Activated CD8-positive, alpha-beta memory T cell treated with anti-CD3 and anti-CD28 coated beads for 24 hours (primary cell): ENCODE measurements around the gene RNF103.
"Not testable (repeated sequence)": the region's sequence is repeated elsewhere in the genome, so short reads cannot be mapped to it uniquely, and the experiment has no call there.

Source experiments
- DNase-seq: peaks from one replicate; pipeline ENCODE4 v3.0.0-alpha.2; 2020

Gene RNF103, protein sequence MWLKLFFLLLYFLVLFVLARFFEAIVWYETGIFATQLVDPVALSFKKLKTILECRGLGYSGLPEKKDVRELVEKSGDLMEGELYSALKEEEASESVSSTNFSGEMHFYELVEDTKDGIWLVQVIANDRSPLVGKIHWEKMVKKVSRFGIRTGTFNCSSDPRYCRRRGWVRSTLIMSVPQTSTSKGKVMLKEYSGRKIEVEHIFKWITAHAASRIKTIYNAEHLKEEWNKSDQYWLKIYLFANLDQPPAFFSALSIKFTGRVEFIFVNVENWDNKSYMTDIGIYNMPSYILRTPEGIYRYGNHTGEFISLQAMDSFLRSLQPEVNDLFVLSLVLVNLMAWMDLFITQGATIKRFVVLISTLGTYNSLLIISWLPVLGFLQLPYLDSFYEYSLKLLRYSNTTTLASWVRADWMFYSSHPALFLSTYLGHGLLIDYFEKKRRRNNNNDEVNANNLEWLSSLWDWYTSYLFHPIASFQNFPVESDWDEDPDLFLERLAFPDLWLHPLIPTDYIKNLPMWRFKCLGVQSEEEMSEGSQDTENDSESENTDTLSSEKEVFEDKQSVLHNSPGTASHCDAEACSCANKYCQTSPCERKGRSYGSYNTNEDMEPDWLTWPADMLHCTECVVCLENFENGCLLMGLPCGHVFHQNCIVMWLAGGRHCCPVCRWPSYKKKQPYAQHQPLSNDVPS

DNA sequence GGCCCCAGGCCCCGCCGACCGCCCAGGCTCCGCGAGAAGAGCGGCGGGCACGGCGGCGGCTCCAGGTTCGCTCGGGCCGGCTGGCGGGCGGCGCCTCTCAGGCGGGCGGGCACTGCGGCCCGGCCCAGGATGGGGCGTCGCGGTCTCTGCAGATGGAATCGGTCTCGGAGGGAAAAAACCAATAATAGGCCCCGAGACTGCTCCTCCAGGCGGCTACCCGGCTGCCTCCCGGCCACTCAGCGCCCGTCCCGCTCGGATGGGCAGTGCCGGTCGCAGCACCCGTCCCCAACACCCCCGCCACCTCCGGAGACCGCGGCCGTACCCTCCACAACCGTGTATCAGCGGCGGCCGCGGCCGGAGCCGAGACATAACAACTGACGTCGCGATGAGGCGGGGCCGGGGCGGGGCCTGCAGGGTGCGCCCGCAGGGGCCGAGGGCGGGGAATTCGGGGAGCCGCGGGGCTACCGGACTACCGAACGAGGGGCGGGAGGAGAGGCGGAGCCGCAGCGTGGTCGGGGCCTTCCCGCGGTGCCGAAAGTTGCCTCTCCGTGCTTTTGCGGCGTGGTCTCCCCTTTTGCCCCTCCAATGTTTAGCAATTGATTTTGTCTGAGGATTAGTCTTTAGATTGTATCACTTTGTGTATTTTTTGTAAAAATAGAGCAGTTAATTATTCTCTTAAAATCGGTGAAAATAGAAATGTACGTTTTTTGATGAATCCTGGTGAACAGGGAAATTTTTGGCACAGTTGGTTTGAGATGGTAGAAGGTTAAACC, at the start of gene RNF103:
Gene RNF103, minus strand, starts transcription at position 372 of the 773 bp plus-strand sequence. CDS start 979 bp downstream, outside the sequence.
- peak; percentile 98 for DNase-seq

DNA sequence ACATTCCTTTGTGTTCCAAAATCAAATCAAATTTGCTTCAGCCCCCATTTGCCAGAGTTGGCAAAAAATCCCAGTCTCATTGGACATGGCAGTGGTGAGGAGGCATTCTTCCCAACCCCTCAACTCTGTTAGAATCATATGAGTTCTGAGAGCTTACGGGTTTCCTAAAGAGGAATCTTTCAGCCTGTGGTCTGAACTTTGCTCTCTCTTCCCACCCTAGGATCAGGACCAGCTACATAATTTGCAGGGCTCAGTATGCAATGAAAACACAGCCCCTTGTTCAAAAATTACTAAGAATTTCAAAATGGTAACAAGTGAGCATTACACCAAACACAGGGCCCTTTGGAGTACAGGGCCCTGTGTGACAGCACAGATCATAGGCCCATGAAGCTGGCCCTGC, 49.3 kb upstream of the RNF103 start:
- DNase-seq: no peak

DNA sequence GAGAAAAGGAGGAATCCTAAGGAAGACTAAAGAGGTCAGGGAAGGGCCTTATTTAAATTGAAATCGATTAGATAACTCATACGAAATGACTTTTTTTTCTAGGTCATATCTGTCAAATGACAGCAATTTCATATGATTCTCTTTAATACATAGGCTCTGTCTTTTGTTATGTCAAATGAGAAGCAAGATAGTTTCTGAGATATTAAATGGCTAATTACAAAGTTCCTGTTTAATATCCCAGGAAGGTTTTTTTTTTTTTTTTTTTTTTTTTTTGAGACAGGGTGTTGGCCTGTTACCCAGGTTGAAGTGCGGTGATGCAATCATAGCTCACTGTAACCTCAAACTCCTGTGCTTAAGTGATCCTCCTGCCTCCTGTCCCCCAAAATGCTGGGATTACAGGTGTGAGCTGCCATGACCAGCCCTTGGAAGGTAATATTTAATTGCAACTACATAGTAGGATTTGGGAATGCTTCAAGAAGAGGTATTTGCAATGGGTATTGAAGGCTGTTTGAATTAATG, 48.4 kb upstream of the RNF103 start:
- DNase-seq: no peak

DNA sequence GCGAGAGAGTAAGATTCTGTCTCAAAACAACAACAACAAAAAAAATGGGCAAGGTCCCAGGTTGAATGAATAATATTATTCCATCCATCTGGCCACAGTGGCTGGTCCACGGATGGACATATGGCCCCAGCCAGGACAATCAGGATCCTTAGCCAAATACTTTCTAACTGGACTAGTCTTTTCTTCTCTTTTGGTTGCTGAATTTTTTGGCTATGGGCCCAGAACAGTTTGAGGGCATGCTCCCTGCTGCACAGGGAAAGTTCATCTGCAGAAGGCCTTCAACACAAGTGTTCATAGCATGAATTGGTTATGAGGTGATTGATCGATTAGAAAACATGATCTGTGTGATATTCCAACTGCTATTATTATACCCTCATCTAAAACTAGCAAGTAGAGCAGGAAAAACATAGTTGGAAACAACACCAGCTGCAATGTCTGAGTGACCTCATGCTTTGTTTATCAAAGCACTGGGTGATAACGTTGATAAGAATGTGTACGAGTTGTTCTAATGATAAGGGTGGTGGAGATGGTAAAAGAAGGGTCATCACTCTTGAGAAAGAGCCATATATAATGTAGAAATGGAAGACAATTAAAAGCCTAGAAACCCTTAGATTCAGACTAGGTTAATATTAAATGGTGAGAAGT, 47.8 kb upstream of the RNF103 start:
- DNase-seq: no peak

DNA sequence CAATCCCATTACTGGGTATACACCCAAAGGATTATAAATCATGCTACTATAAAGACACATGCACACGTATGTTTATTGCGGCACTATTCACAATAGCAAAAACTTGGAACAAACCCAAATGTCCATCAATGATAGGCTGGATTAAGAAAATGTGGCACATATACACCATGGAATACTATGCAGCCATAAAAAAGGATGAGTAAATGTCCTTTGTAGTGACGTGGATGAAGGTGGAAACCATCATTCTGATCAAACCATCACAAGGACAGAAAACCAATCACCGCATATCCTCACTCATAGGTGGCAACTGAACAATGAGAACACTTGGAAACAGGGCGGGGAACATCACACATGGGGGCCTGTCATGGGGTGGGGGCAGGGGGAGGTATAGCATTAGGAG, 45.7 kb upstream of the RNF103 start:
- not testable (repeated sequence) for DNase-seq

DNA sequence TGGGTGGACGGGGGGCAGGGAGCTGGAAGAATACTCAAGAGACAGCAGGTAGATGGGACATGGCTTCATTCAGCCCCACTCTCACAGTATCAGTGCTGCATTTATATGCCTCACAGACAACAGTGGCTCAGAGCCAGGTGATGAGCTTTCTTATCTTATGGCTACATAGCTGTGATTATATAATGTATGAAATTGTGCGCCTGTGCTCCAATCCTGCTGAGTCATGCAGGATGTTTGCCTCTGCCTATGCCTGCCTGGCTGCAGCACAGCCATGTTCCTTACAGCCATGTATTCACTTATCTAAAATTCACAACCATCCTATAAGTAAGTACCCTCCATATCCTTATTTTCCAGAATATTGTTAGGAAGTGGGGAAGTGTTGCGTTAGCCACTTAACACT, 37.7 kb upstream of the RNF103 start:
- no peak for DNase-seq

DNA sequence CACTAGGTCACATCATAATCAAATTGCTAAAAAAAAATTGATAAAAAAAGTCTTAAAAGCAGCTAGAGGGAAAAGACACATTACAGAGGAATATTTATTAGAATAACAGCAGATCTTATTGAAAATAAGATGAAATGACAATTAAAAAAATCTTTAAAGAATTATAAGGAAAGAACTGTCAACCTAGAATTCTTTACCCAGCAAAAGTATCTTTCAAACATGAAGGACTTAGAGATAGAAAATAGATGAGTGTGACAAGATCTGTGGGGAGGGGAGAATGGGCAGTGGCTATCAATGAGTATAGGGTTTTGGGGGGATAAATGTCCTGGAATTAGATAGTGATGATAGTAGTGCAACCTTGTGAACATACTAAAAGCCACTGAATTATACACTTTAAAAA, 26.5 kb upstream of the RNF103 start:
- DNase-seq: no peak

DNA sequence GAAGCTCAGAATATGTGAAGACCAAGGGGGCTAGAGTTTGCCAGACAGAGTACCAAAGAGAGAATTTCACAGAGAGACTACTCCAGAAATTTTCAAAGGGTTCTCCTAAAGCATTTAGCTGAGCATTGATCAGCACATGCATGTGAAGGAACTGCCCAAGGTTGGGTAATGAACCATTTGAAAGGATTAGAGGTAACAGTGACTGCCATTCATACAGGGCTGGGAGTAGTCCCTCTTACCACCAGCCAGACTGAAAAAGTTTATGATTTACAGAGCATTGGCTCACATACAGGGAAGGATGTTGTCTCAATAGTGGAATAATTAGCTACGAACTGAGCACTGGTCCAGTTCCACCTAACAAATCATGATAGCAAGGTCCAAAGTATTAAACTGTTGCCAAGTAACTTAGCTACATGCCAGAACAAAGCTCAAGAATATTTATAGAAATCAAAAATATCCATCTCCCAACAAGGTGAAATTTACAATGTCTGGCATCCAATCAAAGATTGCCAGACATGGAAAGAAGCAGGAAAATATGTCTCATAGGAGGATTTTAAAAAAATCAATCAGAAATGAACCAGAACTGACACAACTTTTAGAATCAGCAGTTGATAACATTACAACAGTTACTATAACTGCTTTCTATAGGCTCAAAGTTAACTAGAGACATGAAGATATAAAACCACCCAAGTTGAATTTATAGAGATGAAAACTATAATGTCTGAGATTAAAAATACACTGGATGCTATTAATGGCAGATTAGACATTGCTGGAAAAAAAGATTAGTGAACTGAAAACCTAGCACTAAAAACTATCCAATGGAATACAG, 25.7 kb upstream of the RNF103 start:
- DNase-seq: no peak

DNA sequence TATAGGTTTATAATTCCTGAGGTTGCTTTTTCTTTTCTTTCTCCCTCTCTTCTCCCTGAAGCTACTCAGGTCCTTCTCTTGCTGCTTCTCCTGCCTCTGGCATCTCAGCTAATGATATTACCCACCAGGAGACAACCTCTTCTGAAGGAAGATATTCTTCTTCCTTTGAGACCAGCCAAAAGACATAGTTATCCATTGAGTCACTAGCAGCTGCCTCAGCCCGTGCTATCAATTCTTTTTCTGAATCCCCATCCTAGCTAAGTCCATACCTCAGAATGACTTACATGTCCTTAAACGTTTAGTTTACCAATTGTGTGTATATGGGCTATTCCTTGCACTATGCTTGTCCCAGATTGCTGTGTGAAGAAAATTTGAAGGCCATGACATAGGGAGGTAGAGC, 25.0 kb upstream of the RNF103 start:
- no peak for DNase-seq

DNA sequence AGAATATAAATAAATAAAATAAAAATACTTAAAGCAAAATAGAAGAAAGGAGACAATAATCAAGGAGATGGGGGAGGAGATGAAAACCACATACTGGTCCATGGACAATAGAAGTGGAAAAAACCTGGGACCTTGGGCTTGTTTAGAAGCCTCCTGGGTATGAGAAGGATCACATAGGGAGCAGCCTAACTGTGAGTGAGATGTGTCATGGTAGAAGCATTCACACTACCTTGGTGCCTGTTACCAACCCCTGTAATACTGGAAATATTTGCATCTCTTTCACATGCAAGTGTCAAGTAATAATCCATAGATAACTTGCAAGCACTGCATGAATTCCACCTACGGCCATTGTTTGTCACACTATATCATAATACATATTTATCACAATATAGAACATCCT, 23.2 kb upstream of the RNF103 start:
- DNase-seq: no peak

DNA sequence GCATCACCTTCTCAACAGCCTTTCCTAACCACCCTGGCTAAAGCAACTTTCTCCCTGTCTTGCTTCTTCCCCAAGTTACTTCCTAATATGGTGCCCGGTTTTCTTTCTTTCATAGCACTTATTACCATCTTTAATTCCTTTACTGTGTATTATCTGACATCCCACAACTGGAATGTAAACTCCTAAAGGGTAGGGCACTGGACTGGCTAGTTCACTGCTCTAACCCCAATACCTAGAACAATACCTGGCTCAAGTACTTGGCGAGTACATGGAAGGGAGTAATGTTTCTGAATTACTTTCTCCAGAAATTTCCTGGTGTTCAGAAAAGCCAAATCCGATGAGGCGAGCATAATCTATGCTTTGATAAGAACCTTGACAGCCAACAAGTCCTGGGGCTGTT, 22.7 kb upstream of the RNF103 start:
- DNase-seq: no peak

DNA sequence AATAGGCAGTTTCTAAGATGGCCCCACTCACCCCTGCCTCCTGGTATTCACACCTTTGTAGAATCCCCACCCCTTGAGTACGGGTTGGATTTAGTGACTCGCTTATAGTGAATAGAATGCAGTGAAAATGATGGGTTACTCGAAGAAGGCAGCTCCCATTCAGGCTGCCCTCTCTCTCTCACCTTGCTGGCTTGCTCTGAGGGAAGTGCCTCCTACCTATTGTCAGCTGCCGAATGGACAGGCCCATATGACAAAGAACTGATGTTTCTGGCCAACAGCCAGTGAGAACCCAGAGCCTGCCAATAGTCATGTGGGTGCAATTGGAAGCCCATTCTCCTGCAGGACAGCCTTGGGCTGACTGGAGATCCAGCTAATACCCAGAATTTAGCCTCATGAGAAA, 22.1 kb upstream of the RNF103 start:
- DNase-seq: no peak

DNA sequence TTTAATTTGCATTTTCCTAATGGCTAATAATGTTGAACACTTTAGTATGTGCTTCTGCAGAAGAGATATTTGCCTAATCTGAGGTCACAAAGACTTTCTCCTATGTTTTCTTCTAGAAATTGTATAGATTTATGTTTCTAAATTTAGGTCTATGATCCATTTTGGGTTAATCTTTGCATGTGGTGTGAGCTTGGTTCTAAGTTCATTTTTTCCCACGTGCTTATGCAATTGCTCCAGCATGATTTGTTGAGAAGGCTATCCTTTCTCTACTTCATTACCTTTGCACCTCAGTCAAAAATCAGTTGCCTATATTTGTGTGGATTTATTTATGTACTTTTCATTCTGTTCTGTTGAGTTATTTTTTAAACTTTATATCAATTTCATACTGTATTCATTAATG, 15.0 kb upstream of the RNF103 start:
- no peak for DNase-seq

DNA sequence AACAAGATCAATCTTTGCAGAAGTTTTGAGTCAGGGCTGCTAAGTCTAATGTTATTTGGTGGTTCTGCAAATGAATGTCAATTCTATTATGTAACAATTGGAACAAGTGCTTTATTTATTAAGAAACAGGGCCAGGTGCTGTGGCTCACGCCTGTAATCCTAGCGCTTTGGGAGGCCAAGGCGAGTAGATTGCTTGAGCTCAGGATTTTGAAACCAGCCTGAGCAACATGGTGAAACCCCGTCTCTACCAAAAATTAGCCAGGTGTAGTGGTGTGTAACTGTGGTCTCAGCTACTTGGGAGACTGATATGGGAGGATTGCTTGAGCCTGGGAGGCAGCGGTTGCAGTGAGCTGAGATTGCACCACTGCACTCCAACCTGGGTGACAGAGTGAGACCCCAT, 13.2 kb upstream of the RNF103 start:
- DNase-seq: no peak

DNA sequence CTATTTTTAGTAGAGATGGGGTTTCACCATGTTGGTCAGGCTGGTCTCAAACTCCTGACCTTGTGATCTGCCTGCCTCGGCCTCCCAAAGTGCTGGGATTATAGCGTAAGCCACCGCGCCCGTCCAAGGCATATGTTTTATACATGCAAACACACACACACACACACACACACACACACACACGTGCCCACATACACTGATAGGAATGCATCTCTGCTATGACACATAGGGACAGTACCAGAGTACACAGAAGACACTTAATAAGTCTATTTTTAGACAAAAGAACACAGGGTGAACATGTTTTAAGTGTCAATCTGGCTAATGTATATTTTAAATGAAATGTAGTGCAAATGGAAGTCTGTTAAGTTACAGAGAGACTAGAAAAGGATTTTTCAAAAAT, 10.7 kb upstream of the RNF103 start:
- DNase-seq: no peak

DNA sequence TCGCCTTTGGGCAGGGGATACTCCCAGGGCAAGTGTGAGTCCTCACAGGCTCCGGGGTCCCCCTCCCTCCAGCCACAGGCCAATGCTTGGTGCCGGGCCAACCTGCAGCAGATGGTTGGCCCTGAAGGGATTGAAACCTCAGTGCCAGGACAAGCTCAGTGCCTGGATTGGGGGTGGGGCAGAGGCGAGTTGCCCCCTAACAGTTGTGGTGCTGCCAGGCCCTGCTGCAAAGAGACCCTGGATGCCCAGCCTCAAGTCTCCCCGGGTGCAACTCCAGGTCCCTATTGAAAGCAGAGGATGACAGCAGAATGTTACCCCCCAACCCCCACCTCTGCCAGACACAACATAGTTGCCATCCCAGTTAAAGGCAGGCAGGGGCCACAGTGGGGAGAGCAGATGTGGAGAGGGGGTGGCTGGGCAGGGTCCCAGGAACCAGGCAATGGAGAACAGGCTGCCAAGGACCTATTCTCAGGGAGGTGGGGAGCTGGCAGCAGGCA, 9.5 kb upstream of the RNF103 start:
- DNase-seq: no peak

DNA sequence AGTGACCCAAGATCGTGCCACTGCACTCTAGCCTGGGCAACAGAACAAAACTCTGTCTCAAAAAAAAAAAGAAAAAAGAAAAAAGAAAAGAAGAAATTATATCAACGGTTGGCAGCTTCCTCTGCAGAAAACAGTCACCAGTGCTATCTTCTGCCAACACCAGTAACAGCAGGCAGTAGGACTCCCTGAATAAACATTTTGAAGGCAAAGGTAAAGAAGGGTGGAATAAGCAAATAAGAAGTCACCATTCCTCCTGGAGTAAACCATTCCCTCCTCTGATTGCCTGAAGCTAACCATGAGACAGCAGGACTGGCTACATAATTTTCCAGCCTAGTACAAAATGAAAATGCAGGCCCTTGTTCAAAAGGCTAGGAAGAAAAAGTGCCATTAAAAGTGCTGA, 9.0 kb upstream of the RNF103 start:
- DNase-seq: no peak

DNA sequence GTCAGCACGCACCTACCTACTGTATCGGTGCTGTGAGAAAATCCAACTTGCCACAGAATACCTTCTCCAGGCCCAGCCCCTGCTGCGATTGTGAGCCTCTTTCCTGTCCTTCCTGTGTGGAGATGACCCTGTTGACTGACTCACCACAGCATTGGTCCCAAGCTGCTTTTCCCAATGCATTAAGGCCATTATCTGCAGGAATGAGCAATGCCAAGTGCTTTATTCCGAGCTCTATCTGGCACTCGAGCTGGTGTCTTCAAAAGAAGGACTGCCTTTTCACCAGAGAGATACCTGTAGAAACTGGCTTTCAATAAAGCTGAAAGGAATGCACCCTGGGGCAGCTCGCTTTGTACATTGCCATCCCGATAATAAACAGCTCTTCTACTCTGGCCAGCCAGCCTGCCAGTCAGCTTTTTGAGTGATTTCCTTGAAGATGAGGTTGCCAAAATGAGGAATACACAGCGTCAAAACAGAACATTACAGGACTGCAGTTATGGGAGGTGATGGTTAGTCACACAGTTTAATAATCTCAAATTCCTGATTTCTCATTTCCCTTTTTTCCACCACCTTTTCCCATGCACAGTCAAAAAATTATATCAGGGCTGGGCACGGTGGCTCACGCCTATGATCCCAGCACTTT, 8.3 kb upstream of the RNF103 start:
- no peak for DNase-seq

DNA sequence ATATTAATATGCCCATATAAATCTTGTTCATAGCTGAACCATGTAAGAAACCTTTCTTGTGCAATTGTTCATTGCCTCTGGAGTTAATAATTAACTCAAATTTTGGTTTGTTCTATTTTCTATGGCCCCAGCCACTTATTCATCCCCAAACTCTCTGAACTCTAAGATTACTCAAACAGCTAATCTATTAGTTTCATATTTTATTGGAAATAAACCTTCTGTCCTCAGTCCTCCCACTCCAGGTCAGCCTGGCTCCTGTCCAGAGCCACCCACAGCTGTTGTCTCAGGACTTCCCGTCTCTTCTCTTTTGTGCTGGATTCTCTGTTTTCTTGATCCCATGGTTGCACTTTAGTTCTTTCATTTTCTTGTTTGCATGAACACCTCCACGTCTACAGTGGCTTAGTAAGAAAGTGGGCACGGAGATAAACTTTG, 4.4 kb upstream of the RNF103 start:
- no peak for DNase-seq

DNA sequence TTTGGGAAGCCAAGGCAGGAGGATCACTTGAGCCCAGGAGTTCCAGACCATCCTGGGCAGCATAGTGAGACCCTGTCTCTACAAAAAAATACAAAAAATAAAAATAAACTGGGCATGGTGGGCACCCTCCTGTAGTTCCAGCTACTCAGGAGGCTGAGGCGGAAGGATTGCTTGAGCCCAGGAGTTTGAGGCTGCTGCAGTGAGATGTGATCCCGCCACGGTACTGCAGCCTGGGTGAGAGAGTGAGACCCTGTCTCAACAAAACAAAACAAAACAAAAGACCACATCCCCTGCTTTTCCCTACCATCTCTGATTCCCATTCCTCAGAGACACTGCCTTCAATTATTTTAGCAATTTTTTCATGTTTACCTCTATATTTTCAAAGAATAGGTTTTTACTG, 3.9 kb upstream of the RNF103 start:
- no peak for DNase-seq

DNA sequence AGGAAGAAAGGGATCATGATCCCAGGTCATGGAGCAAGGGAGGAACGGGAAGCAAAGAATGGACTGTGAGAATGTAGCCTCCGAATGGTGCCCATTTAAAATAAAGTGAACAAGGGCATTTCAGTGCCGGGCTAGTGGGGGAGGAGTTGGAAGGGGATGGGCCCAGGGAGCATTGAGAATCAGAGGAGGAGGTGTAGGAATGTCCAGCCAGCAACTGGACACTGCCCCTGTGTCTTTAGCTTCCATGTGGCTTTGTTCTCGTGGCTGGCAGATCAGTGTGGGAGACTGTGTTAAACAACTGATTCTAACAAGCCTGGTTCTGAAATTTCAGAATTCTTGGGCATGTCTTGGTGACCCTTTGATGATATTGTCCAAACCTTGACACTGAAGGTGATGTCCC, 1.4 kb upstream of the RNF103 start:
- no peak for DNase-seq

DNA sequence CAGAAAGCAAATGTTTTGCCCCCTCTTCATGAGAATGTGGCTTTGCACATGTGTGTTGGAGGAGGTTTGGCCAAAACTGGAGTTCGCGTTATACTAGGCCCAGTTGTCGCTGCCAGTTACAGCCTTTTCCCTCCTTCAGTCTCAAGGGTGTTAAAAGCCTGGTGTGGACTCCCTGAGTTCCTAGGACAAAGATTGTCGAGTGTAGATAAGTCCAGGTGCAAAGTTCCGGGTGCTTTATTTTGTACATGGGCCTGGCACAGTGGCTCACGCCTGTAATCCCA, 542 bp upstream of the RNF103 start:
- peak; percentile 65 for DNase-seq
